ENCODE measurements around the gene PRKCQ. TPM values are rescaled to one million over a fixed set of nuclear protein-coding genes. Genes with fewer than 3 reads are reported as not detected.

The PRKCQ gene
- polyA plus RNA-seq, 10 donors: 8.4 to 18.1 (median 13.5) TPM

- DNase-seq: no peak
Observed at GRCh38 chr10:6406220-6407033, 173.6 kb downstream of the PRKCQ start.

GRCh38 chr10:6405713-6406112 lies 174.4 kb downstream of the PRKCQ start:
- DNase-seq: no peak

GRCh38 chr10:6404127-6405072 lies 175.7 kb downstream of the PRKCQ start:
- no peak for DNase-seq

GRCh38 chr10:6402960-6403359 lies 177.1 kb downstream of the PRKCQ start:
- DNase-seq: no peak

GRCh38 chr10:6402349-6402709 lies 177.7 kb downstream of the PRKCQ start:
- DNase-seq: no peak

GRCh38 chr10:6401558-6402348 lies 178.3 kb downstream of the PRKCQ start:
- peak; percentile 85 to 90 (median 86) for DNase-seq

- no peak for DNase-seq
Observed at GRCh38 chr10:6400821-6401465, 179.1 kb downstream of the PRKCQ start.

GRCh38 chr10:6400331-6400730 lies 179.7 kb downstream of the PRKCQ start:
- no peak for DNase-seq

- DNase-seq: no peak
Observed at GRCh38 chr10:6399879-6400278, 180.2 kb downstream of the PRKCQ start.

GRCh38 chr10:6399231-6399741 lies 180.8 kb downstream of the PRKCQ start:
- DNase-seq: peak in 2 of 3 donors; percentile 25 to 45

- no peak for DNase-seq
Observed at GRCh38 chr10:6398399-6398798, 181.7 kb downstream of the PRKCQ start.

- DNase-seq: peak; percentile 20 to 90 (median 55)
Observed at GRCh38 chr10:6396652-6397051, 183.4 kb downstream of the PRKCQ start.

GRCh38 chr10:6396226-6396625 lies 183.8 kb downstream of the PRKCQ start:
- no peak for DNase-seq

- no peak for DNase-seq
Observed at GRCh38 chr10:6395606-6396005, 184.5 kb downstream of the PRKCQ start.

GRCh38 chr10:6394084-6394483 lies 186.0 kb downstream of the PRKCQ start:
- DNase-seq: no peak

- no peak for DNase-seq
Observed at GRCh38 chr10:6393168-6393567, 186.9 kb downstream of the PRKCQ start.

- no peak for DNase-seq
Observed at GRCh38 chr10:6390213-6390845, 189.7 kb downstream of the PRKCQ start.

GRCh38 chr10:6388261-6388893 lies 191.7 kb downstream of the PRKCQ start:
- DNase-seq: no peak

- no peak for DNase-seq
Observed at GRCh38 chr10:6386960-6387359, 193.1 kb downstream of the PRKCQ start.

GRCh38 chr10:6386346-6386745 lies 193.7 kb downstream of the PRKCQ start:
- no peak for DNase-seq
